Measurements from ENCODE around the gene BGLAP. TPM values are rescaled to one million over a fixed set of nuclear protein-coding genes. Genes with fewer than 3 reads are reported as not detected.

BGLAP gene
- total RNA-seq, 4 donors from 2014 or later, result 0.82 to 5.0 TPM; not detected in 2

DNA sequence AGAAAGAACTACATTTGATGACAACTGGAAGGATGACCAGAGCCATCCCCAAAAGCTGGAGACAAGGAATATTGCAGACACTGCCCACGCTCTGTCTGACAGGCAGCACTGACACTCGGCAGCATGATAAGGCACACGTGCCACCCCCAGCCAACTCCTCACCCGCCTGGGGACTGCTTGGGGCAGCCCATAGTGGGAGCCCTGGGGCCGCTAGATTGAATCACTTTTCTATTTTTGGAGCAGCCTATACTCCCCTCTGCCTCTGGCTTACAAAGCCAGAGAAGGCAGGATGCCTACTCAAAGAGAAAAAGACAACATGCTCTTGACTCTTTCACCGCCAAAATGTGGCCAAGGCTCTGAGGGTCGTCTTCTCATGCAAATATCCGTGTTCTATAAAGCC, 39.3 kb downstream of the BGLAP start:
- TF ChIP-seq, protein P1, sequence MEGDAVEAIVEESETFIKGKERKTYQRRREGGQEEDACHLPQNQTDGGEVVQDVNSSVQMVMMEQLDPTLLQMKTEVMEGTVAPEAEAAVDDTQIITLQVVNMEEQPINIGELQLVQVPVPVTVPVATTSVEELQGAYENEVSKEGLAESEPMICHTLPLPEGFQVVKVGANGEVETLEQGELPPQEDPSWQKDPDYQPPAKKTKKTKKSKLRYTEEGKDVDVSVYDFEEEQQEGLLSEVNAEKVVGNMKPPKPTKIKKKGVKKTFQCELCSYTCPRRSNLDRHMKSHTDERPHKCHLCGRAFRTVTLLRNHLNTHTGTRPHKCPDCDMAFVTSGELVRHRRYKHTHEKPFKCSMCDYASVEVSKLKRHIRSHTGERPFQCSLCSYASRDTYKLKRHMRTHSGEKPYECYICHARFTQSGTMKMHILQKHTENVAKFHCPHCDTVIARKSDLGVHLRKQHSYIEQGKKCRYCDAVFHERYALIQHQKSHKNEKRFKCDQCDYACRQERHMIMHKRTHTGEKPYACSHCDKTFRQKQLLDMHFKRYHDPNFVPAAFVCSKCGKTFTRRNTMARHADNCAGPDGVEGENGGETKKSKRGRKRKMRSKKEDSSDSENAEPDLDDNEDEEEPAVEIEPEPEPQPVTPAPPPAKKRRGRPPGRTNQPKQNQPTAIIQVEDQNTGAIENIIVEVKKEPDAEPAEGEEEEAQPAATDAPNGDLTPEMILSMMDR (IDR thresholded peaks at IDR 0.05), result no peak
- ATAC-seq (ENCODE audit: low FRiP score) (no peak), DNase-seq (ENCODE audit: low spot score) (no peak)

- TF ChIP-seq, protein P1 (IDR thresholded peaks at IDR 0.05), result no peak
- DNase-seq (ENCODE audit: low spot score) (no peak), ATAC-seq (ENCODE audit: low FRiP score) (no peak)
Observed at GRCh38 chr1:156281693-156282478, 39.9 kb downstream of the BGLAP start.

GRCh38 chr1:156282479-156283222, 40.7 kb downstream of the BGLAP start, which contains the start of gene SMG5:
Gene SMG5 (minus strand): TSS chr1:156282825. CDS start chr1:156282680, 145 bp downstream.
- TF ChIP-seq, protein P1 (IDR thresholded peaks at IDR 0.05), result no peak
- DNase-seq (ENCODE audit: low spot score) (peak; percentile 86), ATAC-seq (ENCODE audit: low FRiP score) (peak; percentile 92)

DNA sequence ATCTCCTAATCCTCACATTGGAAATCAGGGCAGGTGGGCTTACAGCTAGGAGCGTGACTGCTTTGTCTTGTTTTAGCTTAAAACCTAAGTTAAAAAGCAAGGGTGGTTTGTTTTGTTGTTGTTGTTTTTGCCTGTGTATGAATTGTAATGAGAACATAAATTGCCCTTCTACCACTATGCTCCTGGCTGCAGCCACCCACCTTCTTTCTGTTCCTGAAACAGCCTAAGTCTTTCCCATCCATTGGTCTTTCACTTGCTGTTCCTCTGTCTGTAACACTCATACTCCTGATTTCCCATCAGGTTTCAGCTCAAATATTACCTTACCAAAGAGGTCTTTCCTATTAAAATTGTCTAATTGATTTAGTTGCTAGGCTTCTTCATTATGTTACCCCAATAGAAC, 41.5 kb downstream of the BGLAP start:
- DNase-seq (ENCODE audit: low spot score) (no peak), ATAC-seq (ENCODE audit: low FRiP score) (no peak)
- TF ChIP-seq, protein P1 (IDR thresholded peaks at IDR 0.05), result no peak

- ATAC-seq (ENCODE audit: low FRiP score), result no peak
- TF ChIP-seq, protein P1 (IDR thresholded peaks at IDR 0.05), result no peak
- DNase-seq (ENCODE audit: low spot score), result no peak
Observed at GRCh38 chr1:156284112-156284511, 42.1 kb downstream of the BGLAP start, which contains the start of gene TMEM79. Gene TMEM79 (plus strand): TSS chr1:156284325. CDS start chr1:156285227, 902 bp downstream.

GRCh38 chr1:156284757-156285156, 42.8 kb downstream of the BGLAP start:
- DNase-seq (ENCODE audit: low spot score) (no peak), ATAC-seq (ENCODE audit: low FRiP score) (no peak)
- TF ChIP-seq, protein P1 (IDR thresholded peaks at IDR 0.05), result no peak

All from omental fat pad (tissue), 4 donors.